ENCODE data around the gene OR6S1.
"Not testable (repeated sequence)": the region's sequence is repeated elsewhere in the genome, so short reads cannot be mapped to it uniquely, and the experiment has no call there.

Gene OR6S1

DNA sequence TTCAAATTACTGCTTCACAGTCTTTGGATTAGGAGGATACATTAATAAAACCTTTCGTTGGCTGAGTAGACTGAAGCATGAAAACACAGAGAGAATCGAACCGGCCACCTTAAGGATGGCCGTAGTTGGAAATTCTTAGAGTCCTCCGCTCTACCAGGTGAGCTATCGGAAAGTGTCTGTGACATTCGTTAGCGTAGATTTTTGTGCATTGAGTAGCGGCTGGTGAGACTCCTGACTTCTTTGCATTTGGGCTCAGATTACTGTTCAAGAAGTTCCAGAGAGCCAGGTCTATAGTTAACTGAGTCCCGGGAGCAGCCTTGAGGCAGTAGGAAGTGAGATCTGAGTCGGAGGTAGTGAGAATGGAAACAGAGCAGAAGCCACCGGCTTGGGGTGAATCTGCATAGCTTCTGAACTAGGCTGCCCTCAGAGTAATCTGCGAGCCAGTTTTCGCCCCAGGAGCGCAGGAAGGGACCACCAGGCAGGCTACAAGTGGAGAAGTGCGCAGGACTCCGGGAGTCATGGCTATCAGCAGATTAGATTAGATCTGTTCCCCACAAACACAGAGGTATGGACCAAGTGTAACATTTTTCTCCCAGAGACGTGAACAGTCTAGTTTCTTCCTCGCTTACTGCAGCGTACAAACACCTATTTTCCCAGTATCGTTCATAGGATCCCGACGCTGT is 11.0 kb downstream of the OR6S1 start:
- DNase-seq: peak; percentile 42

DNA sequence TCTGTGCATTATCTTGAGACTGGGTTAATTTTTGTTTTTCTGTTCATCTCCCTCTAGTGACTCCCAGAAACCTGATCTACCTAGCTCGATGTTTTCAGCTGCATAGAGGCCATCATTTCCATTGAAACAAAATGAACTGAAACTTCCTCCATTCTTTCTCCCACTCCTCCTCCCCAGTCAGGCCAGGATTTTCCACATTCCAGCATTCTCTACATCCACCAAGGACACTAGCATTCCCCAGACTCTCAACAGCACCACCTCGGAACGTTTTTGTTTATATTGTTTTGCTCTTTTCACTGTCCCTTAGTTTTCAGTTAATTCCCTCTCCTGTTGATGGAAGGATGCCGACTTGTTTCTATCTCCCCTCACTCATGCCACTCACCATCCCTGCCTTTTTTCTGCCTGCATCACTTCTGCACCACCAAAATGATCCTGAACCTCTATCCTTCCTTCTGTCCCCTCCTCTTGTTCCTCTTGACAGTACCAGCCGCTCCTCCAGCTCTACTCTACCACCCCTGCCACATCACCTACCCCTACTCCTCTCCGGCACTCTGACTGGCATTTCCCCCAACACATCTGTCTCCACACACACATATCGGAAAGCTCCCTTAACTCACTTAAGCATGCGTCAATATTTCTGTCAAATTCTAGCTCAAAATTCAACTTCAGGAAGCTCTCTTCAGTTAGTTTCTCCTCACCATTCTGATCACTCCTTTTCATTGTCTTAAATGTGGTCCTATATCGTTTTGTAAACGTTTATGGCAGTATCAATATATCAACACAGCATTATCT is 13.2 kb downstream of the OR6S1 start:
- no peak for DNase-seq

DNA sequence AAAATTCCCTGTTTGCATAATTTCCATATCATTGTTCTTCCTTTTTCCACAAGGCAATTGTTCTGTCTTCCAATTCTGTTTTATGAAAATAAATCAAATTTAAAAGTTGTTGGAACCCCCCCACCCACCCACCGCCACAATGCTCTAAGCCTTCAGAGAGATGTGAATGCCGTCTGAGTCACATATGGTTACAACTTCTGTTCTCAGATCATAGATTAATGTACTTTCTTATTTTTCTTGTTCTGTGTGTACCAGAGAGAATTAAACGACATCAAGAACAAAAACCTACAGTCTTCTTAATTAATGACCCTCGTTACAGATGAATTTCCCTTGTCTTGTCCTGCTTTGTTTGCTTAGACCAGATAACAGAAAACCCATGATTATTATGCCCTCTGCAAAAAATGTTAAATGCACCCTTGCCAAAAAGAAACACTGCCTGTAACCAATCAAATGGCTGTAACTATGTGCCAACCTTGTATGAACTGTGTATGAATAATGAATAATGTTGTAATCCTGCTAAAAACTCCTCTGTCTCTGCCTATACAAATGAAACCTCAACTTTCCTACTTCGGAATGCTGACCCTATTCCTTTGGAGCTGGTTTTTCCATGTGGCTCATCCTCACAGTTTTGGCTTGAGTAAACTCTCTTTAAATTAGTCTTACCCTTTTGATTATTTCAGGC is 14.0 kb downstream of the OR6S1 start:
- DNase-seq: no peak

GRCh38 chr14:20626274-20626673 is 15.2 kb downstream of the OR6S1 start:
- DNase-seq: no peak

DNA sequence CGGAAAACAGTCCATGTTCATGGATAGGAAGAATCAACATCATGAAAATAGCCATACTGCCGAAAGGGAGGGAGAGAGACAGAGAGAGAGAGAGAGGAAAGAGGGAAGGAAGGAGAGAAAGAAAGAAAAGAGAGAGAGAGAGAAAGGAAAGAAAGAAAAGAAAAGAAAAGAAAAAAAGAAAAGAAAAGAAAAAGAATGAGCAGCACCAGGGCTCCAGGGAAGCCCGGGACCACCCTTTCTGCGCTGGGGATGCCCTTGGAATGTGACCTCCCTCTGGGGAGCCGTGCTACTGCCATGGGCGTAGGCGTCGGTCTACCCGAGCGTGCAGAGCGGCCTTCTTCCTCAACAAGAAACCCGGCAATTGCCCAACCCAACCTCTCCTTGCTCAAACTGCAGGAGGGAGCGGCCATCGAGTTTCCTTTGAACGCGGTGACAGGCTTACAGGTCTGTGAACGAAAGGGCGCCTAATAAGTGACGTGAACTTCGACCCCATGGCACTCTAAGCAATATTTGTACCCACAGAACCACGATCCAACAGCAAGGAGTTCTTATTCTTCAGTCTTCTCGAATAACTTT is 16.9 kb downstream of the OR6S1 start:
- no peak for DNase-seq

DNA sequence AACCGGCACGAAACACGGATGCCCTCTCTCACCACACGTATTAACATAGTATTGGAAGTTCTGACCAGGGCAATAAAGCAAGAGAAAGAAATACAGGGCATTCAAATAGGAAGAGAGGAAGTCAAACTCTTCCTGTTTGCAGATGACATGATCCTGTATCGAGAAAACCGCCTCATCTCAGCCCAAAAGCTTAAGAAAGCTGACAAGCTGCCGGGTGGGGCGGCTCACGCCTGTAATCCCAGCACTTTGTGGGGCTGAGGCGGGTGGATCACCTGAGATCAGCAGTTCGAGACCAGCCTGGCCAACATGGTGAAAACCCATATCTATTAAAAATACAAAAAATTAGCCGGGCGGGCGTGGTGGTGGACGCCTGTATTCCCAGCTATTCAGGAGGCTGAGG is 17.7 kb downstream of the OR6S1 start:
- DNase-seq: no peak

DNA sequence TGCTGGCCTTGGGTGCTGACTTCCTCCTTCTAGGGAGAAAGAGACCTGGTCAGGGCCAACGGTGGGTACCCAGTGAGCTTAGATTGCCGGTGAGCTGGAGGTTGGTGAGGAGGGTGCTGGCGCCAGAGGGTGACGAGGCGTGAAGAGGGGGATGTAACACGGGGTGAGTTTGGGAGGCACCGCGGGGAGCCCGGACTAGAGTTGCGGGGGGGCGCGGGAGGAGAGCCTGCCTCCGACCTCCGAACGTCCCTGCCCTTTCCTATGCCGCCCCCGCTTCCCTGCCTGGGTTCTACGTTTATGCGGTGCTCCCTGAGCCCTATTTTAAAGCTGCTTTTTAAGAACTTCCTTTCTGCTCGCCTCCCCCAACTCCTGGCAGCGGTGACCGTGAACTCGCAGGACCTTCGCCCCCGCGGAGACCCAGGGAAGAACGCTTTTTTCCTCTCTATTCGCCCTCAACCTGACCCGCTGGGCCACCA is 18.6 kb downstream of the OR6S1 start:
- no peak for DNase-seq

GRCh38 chr14:20620798-20621478 is 20.6 kb downstream of the OR6S1 start:
- no peak for DNase-seq

GRCh38 chr14:20619688-20620087 is 21.8 kb downstream of the OR6S1 start:
- DNase-seq: not testable (repeated sequence)

DNA sequence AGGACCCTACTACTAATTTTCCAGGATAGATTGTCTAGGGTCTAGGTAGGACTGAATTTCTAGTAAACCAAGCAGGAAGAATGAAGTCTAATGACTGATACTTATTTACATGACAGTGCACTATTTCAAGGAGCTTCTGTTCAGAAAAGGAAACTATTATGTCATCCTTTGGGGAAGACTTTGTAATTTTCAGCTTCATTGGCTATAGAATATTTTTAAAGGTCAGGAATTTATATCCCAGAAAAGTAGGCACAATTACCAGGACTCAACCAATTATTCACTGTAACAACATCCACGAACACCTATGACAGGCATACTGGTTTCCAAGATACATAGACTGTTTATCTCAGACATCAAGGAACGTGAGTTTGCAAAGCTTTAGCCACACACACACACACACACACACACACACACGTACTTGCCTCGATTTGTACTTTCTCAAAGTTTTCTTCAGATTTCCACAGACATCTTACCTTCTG is 23.2 kb downstream of the OR6S1 start:
- no peak for DNase-seq

DNA sequence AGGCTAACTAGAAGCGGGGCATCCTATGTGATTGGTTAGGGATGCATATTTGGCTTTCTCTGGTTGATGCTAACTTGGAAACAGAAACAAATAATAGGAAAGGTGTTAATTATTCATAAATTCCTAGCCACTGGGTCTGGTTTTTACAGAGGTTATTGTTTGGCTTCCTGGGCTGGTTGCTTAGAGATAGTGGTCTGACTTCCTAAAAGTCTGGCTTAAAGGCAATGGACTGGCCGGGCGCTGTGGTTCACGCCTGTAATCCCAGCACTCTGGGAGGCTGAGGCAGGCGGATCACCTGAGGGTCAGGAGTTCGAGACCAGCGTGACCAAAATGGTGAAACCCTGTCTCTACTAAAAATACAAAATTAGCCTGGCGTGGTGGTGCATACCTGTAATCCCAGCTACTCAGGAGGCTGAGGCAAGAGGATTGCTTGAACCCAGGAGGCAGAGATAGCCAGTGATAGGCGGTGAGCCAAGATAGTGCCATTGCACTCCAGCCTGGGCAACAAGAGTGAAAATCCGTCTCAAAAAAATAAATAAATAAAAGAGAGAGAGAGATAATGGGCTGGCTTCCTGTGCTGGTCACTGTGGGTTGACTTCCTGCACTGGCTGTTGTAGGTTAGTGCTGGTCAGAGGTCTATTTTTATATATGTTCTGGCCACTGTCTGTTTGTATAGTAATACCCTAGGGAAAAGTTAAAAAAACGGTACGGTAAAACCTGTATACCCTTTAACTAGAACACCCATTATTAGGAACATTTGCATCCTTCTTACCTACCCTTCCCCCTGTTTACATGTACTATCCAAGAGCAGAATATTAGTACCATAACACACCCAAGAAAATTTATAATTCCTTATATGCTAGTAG is 24.1 kb downstream of the OR6S1 start:
- DNase-seq: no peak

GRCh38 chr14:20615996-20616395 is 25.5 kb downstream of the OR6S1 start:
- no peak for DNase-seq

- peak; percentile 76 for DNase-seq
Measured at GRCh38 chr14:20614038-20614840, 27.3 kb downstream of the OR6S1 start.

- peak; percentile 93 for DNase-seq
Measured at GRCh38 chr14:20613094-20614037, 28.1 kb downstream of the OR6S1 start.

- no peak for DNase-seq
Measured at GRCh38 chr14:20612403-20612802, 29.1 kb downstream of the OR6S1 start.

DNA sequence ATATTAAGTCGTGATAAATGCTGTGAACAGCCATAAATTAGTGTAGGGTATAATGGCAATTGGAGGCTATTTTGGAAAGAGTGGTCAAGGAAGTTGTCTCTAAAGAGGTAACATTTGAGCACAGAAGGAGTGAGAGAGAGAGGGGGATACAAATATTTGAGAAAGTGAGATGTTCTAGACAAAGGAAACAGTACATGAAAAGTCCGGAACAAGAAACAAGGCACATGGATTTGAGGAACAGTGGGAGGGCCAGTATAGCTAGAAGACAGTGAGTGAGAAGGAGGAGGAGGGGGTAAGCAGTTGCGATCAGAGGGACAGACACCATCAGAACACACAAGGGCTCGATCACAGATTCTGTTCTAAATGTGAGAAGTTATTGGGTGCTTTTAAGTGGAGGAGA is 30.2 kb downstream of the OR6S1 start:
- DNase-seq: no peak

DNA sequence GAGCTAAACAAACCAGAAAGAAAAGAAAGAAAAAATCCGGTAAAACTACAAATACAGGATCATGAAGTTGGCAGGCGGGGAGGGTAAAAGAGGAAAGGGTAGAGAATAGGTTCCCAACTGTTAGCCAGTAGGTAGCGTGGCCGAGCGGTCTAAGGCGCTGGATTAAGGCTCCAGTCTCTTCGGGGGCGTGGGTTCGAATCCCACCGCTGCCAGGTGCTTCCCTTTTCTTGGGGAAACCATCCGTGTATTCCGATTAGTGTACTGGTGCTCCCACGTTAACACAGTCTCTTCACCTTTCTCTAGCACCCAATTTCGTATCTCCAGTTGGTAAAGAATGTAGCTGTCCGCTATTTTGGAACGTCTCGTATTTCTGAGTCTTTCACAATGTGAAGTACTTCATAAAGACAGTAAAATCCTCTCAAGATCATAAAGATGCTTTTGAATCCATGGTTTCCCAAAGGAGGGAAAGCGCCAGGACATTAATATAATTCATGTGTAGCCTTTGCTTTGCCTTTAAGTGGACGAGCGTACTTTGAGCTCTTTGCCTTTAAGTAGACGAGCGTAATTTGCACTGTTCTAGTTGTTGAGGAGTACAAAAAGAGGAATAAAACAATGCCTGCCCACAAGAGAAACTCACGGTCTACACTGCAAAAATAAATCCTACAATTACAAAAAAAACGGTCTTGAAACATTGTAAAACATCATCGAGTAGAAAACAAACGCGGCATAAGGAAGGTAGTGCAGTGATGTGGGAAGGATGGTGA is 31.3 kb downstream of the OR6S1 start:
- peak; percentile 78 for DNase-seq

GRCh38 chr14:20609215-20610001 is 32.1 kb downstream of the OR6S1 start:
- DNase-seq: peak; percentile 90
